Heart left ventricle (tissue), 16 donors: ENCODE data around the gene CIB4. TPM values are rescaled to one million over a fixed set of nuclear protein-coding genes. Genes with fewer than 3 reads are reported as not detected.
A peak's percentile ranks its signal among the peaks of the same experiment; 100 is the strongest.

Experiments
- ATAC-seq, 4 donors: fragments of 200-7000 bp; cut with Tn5 transposase; one replicate each; pipeline ENCODE4 v1.9.1; 2020 to 2022; ENCODE audit warnings: moderate library complexity in 4 of 4, mild to moderate bottlenecking in 3 of 4, moderate number of reproducible peaks in 1 of 4
- DNase-seq, 5 donors: peaks; one replicate each; pipeline ENCODE4 v3.0.0-alpha.2; 2020
- H3K27ac ChIP-seq, 12 donors: fragments of 200-600 bp; sonication (generic) in 4 of 12; one replicate each; pipeline versions ENCODE4 v1.5.0 to v1.8.0; 2016 to 2022; ENCODE audit warnings: mild to moderate bottlenecking in 2 of 12
- H3K27me3 ChIP-seq, 9 donors: fragments of 200-600 bp; sonication (generic) in 2 of 9; one replicate each; pipeline versions ENCODE4 v1.5.1 to v1.8.0; 2016 to 2022; ENCODE audit warnings: mild to moderate bottlenecking in 3 of 9
- H3K36me3 ChIP-seq, 9 donors: fragments of 200-600 bp; sonication (generic) in 2 of 9; one replicate each; pipeline versions ENCODE4 v1.5.0 to v1.8.0; 2018 to 2022; ENCODE audit warnings: mild to moderate bottlenecking in 2 of 9
- H3K4me1 ChIP-seq, 12 donors: fragments of 200-600 bp; sonication (generic) in 4 of 12; one replicate each; pipeline versions ENCODE4 v1.5.0 to v1.8.0; 2016 to 2022; ENCODE audit warnings: mild to moderate bottlenecking in 3 of 12
- H3K4me3 ChIP-seq, 12 donors: fragments of 200-600 bp; sonication (generic) in 4 of 12; one replicate each; pipeline versions ENCODE4 v1.5.0 to v1.8.0; 2017 to 2022; ENCODE audit warnings: mild to moderate bottlenecking in 9 of 12, moderate library complexity in 4 of 12
- H3K9me3 ChIP-seq, 12 donors: fragments of 200-600 bp; sonication (generic) in 4 of 12; one replicate each; pipeline versions ENCODE4 v1.5.0 to v1.8.0; 2016 to 2022; ENCODE audit warnings: mild to moderate bottlenecking in 1 of 12
- POLR2A ChIP-seq, 2 donors: fragments of 450-650 bp; IDR thresholded peaks; one replicate each; pipeline ENCODE4 v1.6.1; 2017; ENCODE audit warnings: antibody characterized with exemption in 2 of 2, mild to moderate bottlenecking in 2 of 2, moderate library complexity in 2 of 2
- WGBS, 4 donors: extraction: QIAGEN DNeasy Blood & Tissue Kit in 2 of 4; methylation state at CpG; one replicate each; pipeline versions ENCODE4 v1.1.5 to v1.1.7; 2013 to 2018; 5-methylcytosine and 5-hydroxymethylcytosine counted together
- intact Hi-C, 10 donors: fragments of 100-400 bp; cut with DNase I; formaldehyde crosslinking; loops; one replicate each; pipeline versions ENCODE4 v1.11.1 to v1.14.2; 2022
- polyA plus RNA-seq, 2 donors: library from polyadenylated mRNA; stranded (reverse); fragments of 200-250 nt; gene quantifications; one replicate each; pipeline ENCODE4 v1.2.3, GENCODE V29; 2013
- total RNA-seq, 9 donors: library from RNA; depleted of rRNA in 2 of 9; stranded (reverse); fragments of >200 nt in 2 of 9; fragmentation: NEBNext Ultra II Directional in 3 of 9; extraction: Animal tissue kit (Norgen Biotek cat#: 25700) in 3 of 9; gene quantifications; one replicate each; pipeline versions ENCODE4 v1.1.0 to v1.2.4, GENCODE V29; 2016 to 2023
- TF ChIP-seq, protein P1 (sequence below), 12 donors: fragments of 200-600 bp; sonication (generic) in 4 of 12; IDR thresholded peaks; one replicate each; pipeline versions ENCODE4 v1.5.0 to v1.8.0; 2018 to 2022; ENCODE audit warnings: antibody characterized with exemption in 12 of 12, mild to moderate bottlenecking in 5 of 12
- donor health status: ischemic (EF 13 %, LVEDD 7.1; RV severe dilation, severe dysfunction).
- donor health status: healthy with polysubstance abuse.
- donor health status: DM: no; HTN: yes; CAD: no.
- donor health status: DM: no; HTN: no; CAD: no.
- donor health status: ischemic (EF 25% LVEDD 6.9; RV normal size, moderate dysfunction).
- donor health status: ischemic (EF 25% LVEDD 5.7; RV mildly dilated, moderate dysfunction).
- donor health status: healthy.
- donor health status: DM: yes; HTN: yes; CAD: no.
- donor health status: ischemic (EF 35%, LVEDD 5.7; RV mildly dilated, moderate dysfunction).
- donor health status: nonischemic (EF 11% LVEDD 7.7; RV severe dilation, severe dysfunction).
- donor health status: DM: yes; HTN: yes; CAD: no.
- donor health status: PGD.
- donor health status: ischemic (EF 29% LVEDD 5.4; RV normal size, mild dysfunction).
- donor health status: nonischemic (EF 23%, LVEDD 6.1; RV moderate dilation, normal function).

Gene CIB4
- total and polyA plus RNA-seq, 11 donors: not detected

- ATAC-seq (no peak), DNase-seq (peak in 2 of 5 donors; percentile 9 to 46)
- no peaks in the 10 kb centered on the region for H3K4me1 ChIP-seq
- intact Hi-C loops: loop anchor here in 3 of 10 donors (10.0 kb wide), 2 partner anchors 69 to 179 kb away; no protein-coding TSS in a partner anchor
- no peak overlapping the region for H3K4me3 ChIP-seq
- H3K9me3 ChIP-seq: no peaks in the 10 kb centered on the region
- H3K27ac ChIP-seq: no peak overlapping the region
- H3K27me3 ChIP-seq: peaks cover 0 to 45% (median 9%) of the 10 kb centered on the region in 9 donors
- 83 to 89% (median 85%) methylated on average over 15 to 17 of the region's 17 CpGs for WGBS, 4 donors
- TF ChIP-seq, protein P1, sequence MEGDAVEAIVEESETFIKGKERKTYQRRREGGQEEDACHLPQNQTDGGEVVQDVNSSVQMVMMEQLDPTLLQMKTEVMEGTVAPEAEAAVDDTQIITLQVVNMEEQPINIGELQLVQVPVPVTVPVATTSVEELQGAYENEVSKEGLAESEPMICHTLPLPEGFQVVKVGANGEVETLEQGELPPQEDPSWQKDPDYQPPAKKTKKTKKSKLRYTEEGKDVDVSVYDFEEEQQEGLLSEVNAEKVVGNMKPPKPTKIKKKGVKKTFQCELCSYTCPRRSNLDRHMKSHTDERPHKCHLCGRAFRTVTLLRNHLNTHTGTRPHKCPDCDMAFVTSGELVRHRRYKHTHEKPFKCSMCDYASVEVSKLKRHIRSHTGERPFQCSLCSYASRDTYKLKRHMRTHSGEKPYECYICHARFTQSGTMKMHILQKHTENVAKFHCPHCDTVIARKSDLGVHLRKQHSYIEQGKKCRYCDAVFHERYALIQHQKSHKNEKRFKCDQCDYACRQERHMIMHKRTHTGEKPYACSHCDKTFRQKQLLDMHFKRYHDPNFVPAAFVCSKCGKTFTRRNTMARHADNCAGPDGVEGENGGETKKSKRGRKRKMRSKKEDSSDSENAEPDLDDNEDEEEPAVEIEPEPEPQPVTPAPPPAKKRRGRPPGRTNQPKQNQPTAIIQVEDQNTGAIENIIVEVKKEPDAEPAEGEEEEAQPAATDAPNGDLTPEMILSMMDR (IDR thresholded peaks at IDR 0.05): no peak
- no peak for TF ChIP-seq POLR2A (IDR thresholded peaks at IDR 0.05)
- no peaks in the 10 kb centered on the region for H3K36me3 ChIP-seq
These were observed 67.8 kb downstream of the CIB4 start for GRCh38 chr2:26573241-26573925.

GRCh38 chr2:26572591-26572990 is 68.6 kb downstream of the CIB4 start:
- Histone ChIP-seq H3K27ac (no peak overlapping the region), H3K9me3 (no peaks in the 10 kb centered on the region), H3K4me1 (no peaks in the 10 kb centered on the region), H3K4me3 (no peak overlapping the region), H3K27me3 (peaks cover 0 to 52% (median 7%) of the 10 kb centered on the region in 9 donors), H3K36me3 (no peaks in the 10 kb centered on the region)
- ATAC-seq (no peak), DNase-seq (peak in 1 of 5 donors; percentile 55)
- no peak for TF ChIP-seq POLR2A (IDR thresholded peaks at IDR 0.05)
- TF ChIP-seq, protein P1 (IDR thresholded peaks at IDR 0.05): no peak
- intact Hi-C loops: loop anchor here in 3 of 10 donors (10.0 kb wide), 2 partner anchors 68 to 178 kb away; no protein-coding TSS in a partner anchor
- WGBS, 4 donors: 24 to 31% (median 29%) methylated on average over 8 of the region's 8 CpGs

DNA sequence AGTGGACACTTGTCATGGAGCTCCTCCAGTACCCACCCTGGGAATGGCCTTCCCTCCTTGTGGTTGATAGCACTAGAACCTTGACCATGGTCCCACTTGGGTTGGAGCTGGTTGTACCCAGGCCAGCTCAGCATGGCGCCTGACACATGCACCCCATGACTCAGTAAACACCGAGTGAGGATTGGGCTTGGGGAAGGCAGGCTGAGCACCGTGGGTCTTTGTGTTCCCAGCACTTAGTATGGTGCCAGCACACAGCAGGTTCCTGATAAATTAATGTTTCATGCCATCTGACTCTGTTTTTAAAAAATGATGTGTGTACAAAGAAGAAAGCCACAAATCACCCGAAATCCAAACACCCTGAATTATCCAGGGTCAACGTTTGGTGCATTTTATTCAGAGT is 69.8 kb downstream of the CIB4 start:
- DNase-seq (no peak), ATAC-seq (no peak)
- WGBS, 4 donors: 78 to 93% (median 82%) methylated on average over 4 to 5 of the region's 5 CpGs
- H3K4me1 ChIP-seq: no peaks in the 10 kb centered on the region
- intact Hi-C loops: loop anchor here in 3 of 10 donors (10.0 kb wide), 2 partner anchors 67 to 177 kb away; no protein-coding TSS in a partner anchor
- no peak overlapping the region for H3K4me3 ChIP-seq
- no peaks in the 10 kb centered on the region for H3K9me3 ChIP-seq
- H3K36me3 ChIP-seq: no peaks in the 10 kb centered on the region
- H3K27ac ChIP-seq: no peak overlapping the region
- H3K27me3 ChIP-seq: peaks cover 0 to 55% (median 7%) of the 10 kb centered on the region in 9 donors
- TF ChIP-seq, protein P1 (IDR thresholded peaks at IDR 0.05): no peak
- TF ChIP-seq POLR2A (IDR thresholded peaks at IDR 0.05): no peak

GRCh38 chr2:26570083-26570430 is 71.1 kb downstream of the CIB4 start:
- no peaks in the 10 kb centered on the region for H3K4me1 ChIP-seq
- no peak overlapping the region for H3K27ac ChIP-seq
- WGBS, 4 donors: 79 to 86% (median 82%) methylated on average over 8 of the region's 8 CpGs
- peak in 1 of 5 donors; percentile 51 for DNase-seq
- no peak overlapping the region for H3K4me3 ChIP-seq
- no peaks in the 10 kb centered on the region for H3K9me3 ChIP-seq
- ATAC-seq: no peak
- no peak for TF ChIP-seq POLR2A (IDR thresholded peaks at IDR 0.05)
- TF ChIP-seq, protein P1 (IDR thresholded peaks at IDR 0.05): no peak
- intact Hi-C loops: loop anchor here in 3 of 10 donors (10.0 kb wide), 2 partner anchors 65 to 175 kb away; no protein-coding TSS in a partner anchor
- H3K27me3 ChIP-seq: peaks cover 0 to 67% (median 9%) of the 10 kb centered on the region in 9 donors
- no peaks in the 10 kb centered on the region for H3K36me3 ChIP-seq
